Astrocyte (in vitro differentiated cells and primary cell): ENCODE results near the gene FSTL4. TPM values are rescaled to one million over a fixed set of nuclear protein-coding genes. Genes with fewer than 3 reads are reported as not detected.

ENCODE experiments used
- DNase-seq: peaks from one replicate; pipeline ENCODE4 v3.0.0-alpha.2; 2010; ENCODE audit warnings: low read depth
- FAIRE-seq: peaks from 2 replicates; lab custom pipeline; 2011; peaks lifted over from hg19 to GRCh38; lab: Jason Lieb, UNC
- H2AFZ ChIP-seq: 2 replicates; pipeline ENCODE4 v1.6.0; 2012; ENCODE audit warnings: low read depth, low read length, inconsistent platforms
- H3K27ac ChIP-seq: 2 replicates; pipeline ENCODE4 v1.5.1; 2011; ENCODE audit warnings: low read depth, low read length, inconsistent platforms
- H3K27me3 ChIP-seq: 2 replicates; pipeline ENCODE4 v1.6.0; 2011; ENCODE audit warnings: low read length, inconsistent platforms; ENCODE audit not compliant: insufficient read depth
- H3K36me3 ChIP-seq: 2 replicates; pipeline ENCODE4 v1.5.1; 2011; ENCODE audit warnings: low read length, inconsistent platforms; ENCODE audit not compliant: insufficient read depth
- H3K4me1 ChIP-seq: 2 replicates; pipeline ENCODE4 v1.5.1; 2011; ENCODE audit warnings: low read length, inconsistent platforms; ENCODE audit not compliant: insufficient read depth
- H3K4me2 ChIP-seq: 2 replicates; pipeline ENCODE4 v1.6.0; 2012; ENCODE audit warnings: low read length, inconsistent platforms
- H3K4me3 ChIP-seq: 2 replicates; pipeline ENCODE4 v1.5.1; 2011; ENCODE audit warnings: low read depth, mild to moderate bottlenecking, low read length, inconsistent platforms; ENCODE audit not compliant: insufficient read depth
- H3K79me2 ChIP-seq: 2 replicates; pipeline ENCODE4 v1.6.0; 2012; ENCODE audit warnings: mild to moderate bottlenecking, low read length, inconsistent platforms; ENCODE audit not compliant: insufficient read depth
- H3K9ac ChIP-seq: 2 replicates; pipeline ENCODE4 v1.6.0; 2012; ENCODE audit warnings: mild to moderate bottlenecking, low read length, inconsistent platforms
- H3K9me3 ChIP-seq: 2 replicates; pipeline ENCODE4 v1.5.1; 2012; ENCODE audit warnings: low read depth, mild to moderate bottlenecking, low read length, inconsistent platforms; ENCODE audit not compliant: insufficient read depth
- H4K20me1 ChIP-seq: 2 replicates; pipeline ENCODE4 v1.6.0; 2012; ENCODE audit warnings: low read length, inconsistent platforms; ENCODE audit not compliant: insufficient read depth
- H3K27ac Mint-ChIP-seq: one replicate; pipeline ENCODE4 v1.8.0; 2021; ENCODE audit warnings: mild to moderate bottlenecking, mixed read lengths; ENCODE audit not compliant: unreplicated experiment
- H3K27me3 Mint-ChIP-seq: one replicate; pipeline ENCODE4 v1.8.0; 2021; ENCODE audit warnings: low read depth, mixed read lengths; ENCODE audit not compliant: unreplicated experiment
- H3K36me3 Mint-ChIP-seq: one replicate; pipeline ENCODE4 v1.8.0; 2021; ENCODE audit warnings: low read depth, mixed read lengths; ENCODE audit not compliant: unreplicated experiment
- H3K4me1 Mint-ChIP-seq: one replicate; pipeline ENCODE4 v1.8.0; 2021; ENCODE audit warnings: low read depth, mixed read lengths; ENCODE audit not compliant: unreplicated experiment
- H3K4me3 Mint-ChIP-seq: one replicate; pipeline ENCODE4 v1.8.0; 2021; ENCODE audit warnings: mild to moderate bottlenecking, moderate library complexity, mixed read lengths; ENCODE audit not compliant: unreplicated experiment
- H3K9me3 Mint-ChIP-seq: one replicate; pipeline ENCODE4 v1.8.0; 2021; ENCODE audit warnings: mild to moderate bottlenecking, mixed read lengths; ENCODE audit not compliant: unreplicated experiment
- CTCF ChIP-seq: IDR thresholded peaks from 2 replicates; pipeline ENCODE4 v1.5.1; 2011; ENCODE audit warnings: low read depth, mild to moderate bottlenecking, inconsistent platforms, low read length, moderate library complexity; ENCODE audit not compliant: insufficient read depth
- EZH2 ChIP-seq: IDR thresholded peaks from 2 replicates; pipeline ENCODE4 v1.6.1; 2012; ENCODE audit warnings: mild to moderate bottlenecking, low read length, inconsistent platforms; ENCODE audit not compliant: insufficient read depth
- total RNA-seq: library from RNA; stranded (reverse); gene quantifications from 2 replicates; pipeline ENCODE4 v1.2.1, GENCODE V29; 2021

Gene FSTL4
- total RNA-seq, 1 donor from 2014 or later, result not detected

GRCh38 chr5:133426264-133426663, 186.1 kb downstream of the FSTL4 start:
- peaks cover 45% of the 10 kb centered on the region for H3K27me3 Mint-ChIP-seq
- Histone ChIP-seq H3K79me2 (no peaks in the 10 kb centered on the region), H3K4me1 (peaks cover 4% of the 10 kb centered on the region), H3K4me2 (no peak overlapping the region), H3K9ac (no peak overlapping the region), H3K27me3 (peaks cover 14% of the 10 kb centered on the region), H4K20me1 (no peaks in the 10 kb centered on the region), H3K36me3 (no peaks in the 10 kb centered on the region), H2AFZ (no peak overlapping the region), H3K27ac (no peak overlapping the region), H3K4me3 (no peak overlapping the region), H3K9me3 (no peaks in the 10 kb centered on the region)
- peaks cover 3% of the 10 kb centered on the region for H3K36me3 Mint-ChIP-seq
- H3K4me3 Mint-ChIP-seq, result no peak overlapping the region
- DNase-seq (no peak), FAIRE-seq (no peak)
- no peak overlapping the region for H3K27ac Mint-ChIP-seq
- H3K9me3 Mint-ChIP-seq, result no peaks in the 10 kb centered on the region
- TF ChIP-seq CTCF, result no peak
- TF ChIP-seq EZH2, result no peak
- peaks cover 23% of the 10 kb centered on the region for H3K4me1 Mint-ChIP-seq

- Histone ChIP-seq H3K27me3 (peaks cover 14% of the 10 kb centered on the region), H4K20me1 (no peaks in the 10 kb centered on the region), H3K79me2 (no peaks in the 10 kb centered on the region), H3K9ac (no peak overlapping the region), H3K9me3 (no peaks in the 10 kb centered on the region), H2AFZ (no peak overlapping the region), H3K4me1 (peaks cover 4% of the 10 kb centered on the region), H3K36me3 (no peaks in the 10 kb centered on the region), H3K4me3 (no peak overlapping the region), H3K27ac (no peak overlapping the region), H3K4me2 (no peak overlapping the region)
- DNase-seq (no peak), FAIRE-seq (no peak)
- H3K4me1 Mint-ChIP-seq, result peaks cover 23% of the 10 kb centered on the region
- peaks cover 40% of the 10 kb centered on the region for H3K27me3 Mint-ChIP-seq
- no peak for TF ChIP-seq EZH2
- no peak for TF ChIP-seq CTCF
- H3K4me3 Mint-ChIP-seq, result no peak overlapping the region
- no peak overlapping the region for H3K27ac Mint-ChIP-seq
- no peaks in the 10 kb centered on the region for H3K9me3 Mint-ChIP-seq
- peaks cover 3% of the 10 kb centered on the region for H3K36me3 Mint-ChIP-seq
Observed at GRCh38 chr5:133425764-133426163, 186.6 kb downstream of the FSTL4 start.

- H3K79me2 ChIP-seq, result no peaks in the 10 kb centered on the region
- H4K20me1 ChIP-seq, result no peaks in the 10 kb centered on the region
- H3K4me3 ChIP-seq, result no peak overlapping the region
- TF ChIP-seq CTCF (no peak), EZH2 (no peak)
- peaks cover 3% of the 10 kb centered on the region for H3K36me3 Mint-ChIP-seq
- H3K36me3 ChIP-seq, result no peaks in the 10 kb centered on the region
- no peak overlapping the region for H3K4me2 ChIP-seq
- no peak overlapping the region for H3K27ac Mint-ChIP-seq
- H3K4me1 Mint-ChIP-seq, result peaks cover 23% of the 10 kb centered on the region
- DNase-seq (no peak), FAIRE-seq (no peak)
- no peaks in the 10 kb centered on the region for H3K9me3 ChIP-seq
- no peak overlapping the region for H3K9ac ChIP-seq
- H3K27me3 Mint-ChIP-seq, result peaks cover 35% of the 10 kb centered on the region
- no peak overlapping the region for H2AFZ ChIP-seq
- no peak overlapping the region for H3K4me3 Mint-ChIP-seq
- H3K27ac ChIP-seq, result no peak overlapping the region
- peaks cover 4% of the 10 kb centered on the region for H3K4me1 ChIP-seq
- H3K27me3 ChIP-seq, result peaks cover 14% of the 10 kb centered on the region
- no peaks in the 10 kb centered on the region for H3K9me3 Mint-ChIP-seq
Observed at GRCh38 chr5:133425222-133425621, 187.1 kb downstream of the FSTL4 start.
